NCI-H1105 treated with DMSO at 0.1 percent for 48 hours (cell line): Measurements from ENCODE around the gene HCFC1R1.
"Not testable (repeated sequence)": the region's sequence is repeated elsewhere in the genome, so short reads cannot be mapped to it uniquely, and the experiment has no call there.

ENCODE experiments used
- DNase-seq: peaks from one replicate; lab custom pipeline; 2025; lab: John Stamatoyannopoulos, UW

The HCFC1R1 gene

GRCh38 chr16:3023669-3024478 lies at the start of gene HCFC1R1, which contains the start of gene THOC6:
HCFC1R1 (minus strand) TSS chr16:3023942; CDS start chr16:3023941, 1 bp downstream.
THOC6 (plus strand) TSS chr16:3024035; CDS start chr16:3024327, 292 bp downstream.
- DNase-seq, result peak; percentile 82

- DNase-seq, result no peak
These were observed 49.7 kb upstream of the HCFC1R1 start for GRCh38 chr16:3073448-3073847.

GRCh38 chr16:3072576-3073263 lies 49.0 kb upstream of the HCFC1R1 start:
- DNase-seq, result not testable (repeated sequence)

GRCh38 chr16:3072148-3072547 lies 48.4 kb upstream of the HCFC1R1 start:
- not testable (repeated sequence) for DNase-seq

GRCh38 chr16:3071655-3072054 lies 47.9 kb upstream of the HCFC1R1 start:
- DNase-seq, result no peak

GRCh38 chr16:3070608-3071111 lies 46.9 kb upstream of the HCFC1R1 start:
- no peak for DNase-seq

GRCh38 chr16:3069146-3069545 lies 45.4 kb upstream of the HCFC1R1 start:
- not testable (repeated sequence) for DNase-seq

- DNase-seq, result no peak
These were observed 44.7 kb upstream of the HCFC1R1 start for GRCh38 chr16:3068487-3068886.

- no peak for DNase-seq
These were observed 42.7 kb upstream of the HCFC1R1 start for GRCh38 chr16:3066440-3066748.

- DNase-seq, result no peak
These were observed 42.1 kb upstream of the HCFC1R1 start for GRCh38 chr16:3065742-3066439.

GRCh38 chr16:3065069-3065741 lies 41.5 kb upstream of the HCFC1R1 start, which contains the start of gene IL32:
IL32 (plus strand) TSS chr16:3065640; CDS start chr16:3065812, 172 bp downstream.
- DNase-seq, result no peak

GRCh38 chr16:3063625-3064386 lies 40.1 kb upstream of the HCFC1R1 start:
- DNase-seq, result no peak

- DNase-seq, result no peak
These were observed 38.8 kb upstream of the HCFC1R1 start for GRCh38 chr16:3062553-3062952.

- no peak for DNase-seq
These were observed 36.8 kb upstream of the HCFC1R1 start for GRCh38 chr16:3060339-3061127.

GRCh38 chr16:3059723-3060242 lies 36.0 kb upstream of the HCFC1R1 start:
- no peak for DNase-seq

GRCh38 chr16:3059041-3059722 lies 35.4 kb upstream of the HCFC1R1 start:
- DNase-seq, result peak; percentile 44

GRCh38 chr16:3058139-3059030 lies 34.6 kb upstream of the HCFC1R1 start:
- DNase-seq, result peak; percentile 8
